Thyroid gland (tissue), 4 donors: ENCODE data around the gene CHST11.

Source experiments
- POLR2A ChIP-seq, 2 donors: fragments of 450-650 bp; IDR thresholded peaks; one replicate each; pipeline ENCODE4 v1.6.1; 2017; ENCODE audit warnings: antibody characterized with exemption in 2 of 2, mild to moderate bottlenecking in 2 of 2, moderate library complexity in 1 of 2
- TF ChIP-seq, protein P1 (sequence below), 6 experiments: fragments of 200-600 bp in 3 of 6; fragments of 450-650 bp in 3 of 6; sonication (generic) in 3 of 6; IDR thresholded peaks; one replicate each; pipeline ENCODE4 v1.5.1; 2016 to 2019; ENCODE audit warnings: antibody characterized with exemption in 6 of 6, mild to moderate bottlenecking in 2 of 6, inconsistent platforms in 1 of 6, moderate library complexity in 1 of 6

DNA sequence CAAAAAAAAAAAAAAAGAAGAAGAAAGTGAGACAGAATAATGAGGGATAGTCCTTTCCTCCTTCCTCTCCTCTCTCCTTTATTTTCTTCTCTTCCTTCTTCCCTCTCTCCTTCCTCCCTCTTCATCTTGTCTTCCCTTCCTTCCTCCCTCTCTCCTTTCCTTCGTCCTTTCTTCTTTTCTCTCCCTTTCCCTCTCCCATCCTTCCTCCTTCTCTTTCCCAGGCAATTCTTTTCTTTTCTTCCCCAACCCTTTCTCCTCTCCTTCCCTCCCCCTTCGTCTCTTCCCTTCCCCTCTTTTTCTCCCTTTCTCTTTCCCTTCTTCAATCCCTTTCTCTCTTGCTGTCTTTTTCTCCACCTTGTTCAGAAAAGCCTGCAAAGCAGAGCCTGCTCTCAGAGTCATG lies 3.6 kb upstream of the CHST11 start:
- TF ChIP-seq, protein P1, sequence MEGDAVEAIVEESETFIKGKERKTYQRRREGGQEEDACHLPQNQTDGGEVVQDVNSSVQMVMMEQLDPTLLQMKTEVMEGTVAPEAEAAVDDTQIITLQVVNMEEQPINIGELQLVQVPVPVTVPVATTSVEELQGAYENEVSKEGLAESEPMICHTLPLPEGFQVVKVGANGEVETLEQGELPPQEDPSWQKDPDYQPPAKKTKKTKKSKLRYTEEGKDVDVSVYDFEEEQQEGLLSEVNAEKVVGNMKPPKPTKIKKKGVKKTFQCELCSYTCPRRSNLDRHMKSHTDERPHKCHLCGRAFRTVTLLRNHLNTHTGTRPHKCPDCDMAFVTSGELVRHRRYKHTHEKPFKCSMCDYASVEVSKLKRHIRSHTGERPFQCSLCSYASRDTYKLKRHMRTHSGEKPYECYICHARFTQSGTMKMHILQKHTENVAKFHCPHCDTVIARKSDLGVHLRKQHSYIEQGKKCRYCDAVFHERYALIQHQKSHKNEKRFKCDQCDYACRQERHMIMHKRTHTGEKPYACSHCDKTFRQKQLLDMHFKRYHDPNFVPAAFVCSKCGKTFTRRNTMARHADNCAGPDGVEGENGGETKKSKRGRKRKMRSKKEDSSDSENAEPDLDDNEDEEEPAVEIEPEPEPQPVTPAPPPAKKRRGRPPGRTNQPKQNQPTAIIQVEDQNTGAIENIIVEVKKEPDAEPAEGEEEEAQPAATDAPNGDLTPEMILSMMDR (IDR thresholded peaks at IDR 0.05): no peak
- TF ChIP-seq POLR2A (IDR thresholded peaks at IDR 0.05): no peak
